ENCODE results near the gene SLC25A26.

The SLC25A26 gene

DNA sequence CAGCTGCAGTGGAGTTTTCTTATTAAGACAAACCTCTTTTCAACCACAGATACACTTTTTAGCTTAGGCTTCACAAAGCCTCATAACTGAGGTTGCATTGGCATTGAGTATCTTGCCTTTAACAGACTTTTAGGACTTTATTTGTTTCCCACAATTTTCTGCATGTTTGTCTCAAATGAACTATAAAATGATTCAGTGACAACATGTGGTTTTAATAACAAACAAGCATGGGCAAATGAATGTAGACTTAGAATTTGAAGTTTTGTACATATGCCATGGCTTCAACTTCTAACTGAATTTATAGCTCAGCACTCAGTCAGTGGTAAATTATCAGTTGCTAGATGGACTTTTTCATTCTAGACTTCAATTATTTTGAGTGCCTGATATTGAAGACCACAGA, 101.6 kb downstream of the SLC25A26 start:
- DNase-seq (ENCODE audit: low spot score), result no peak

DNA sequence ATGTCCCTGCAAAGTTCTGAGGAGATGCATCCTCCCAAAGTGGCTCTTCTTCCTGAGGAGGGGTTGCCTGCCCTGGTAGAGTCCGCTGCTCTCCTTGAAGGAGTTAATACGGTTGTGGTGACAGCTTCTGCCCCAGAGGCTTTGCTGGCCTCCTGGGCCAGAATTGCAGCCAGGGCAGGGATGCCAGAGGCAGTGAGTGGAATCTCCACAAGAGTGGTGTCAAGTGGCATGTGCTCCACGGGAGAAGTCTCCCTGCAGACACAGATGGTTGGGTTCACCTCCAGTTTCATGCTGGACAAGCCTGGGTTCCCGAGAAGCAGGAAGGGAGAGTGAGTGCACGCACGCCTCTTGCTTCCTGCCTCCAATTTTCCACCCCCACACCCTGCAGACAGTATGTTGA, 105.5 kb downstream of the SLC25A26 start:
- no peak for DNase-seq (ENCODE audit: low spot score)

- DNase-seq (ENCODE audit: low spot score), result no peak
Measured at GRCh38 chr3:66335671-66336070, 114.9 kb downstream of the SLC25A26 start.

DNA sequence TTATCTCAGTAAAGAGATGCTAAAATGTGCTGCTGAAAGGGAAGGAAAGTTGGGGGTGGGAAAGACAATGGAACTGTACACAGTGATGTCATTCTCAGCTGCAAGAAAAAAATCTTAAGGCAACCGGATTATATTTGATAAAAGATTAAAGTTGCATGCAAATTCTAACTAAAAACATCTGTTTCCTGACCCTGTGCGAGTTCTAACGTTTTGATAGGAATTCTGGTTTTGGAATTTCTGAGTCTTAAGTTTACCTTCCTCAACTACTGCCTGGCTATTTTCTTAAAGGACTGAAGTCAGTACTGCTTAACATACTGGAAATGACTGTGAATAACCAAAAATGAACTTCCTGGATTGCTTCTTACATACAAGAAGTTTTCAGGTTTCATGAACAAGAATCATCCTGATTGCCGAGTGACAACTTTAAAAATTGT, 115.5 kb downstream of the SLC25A26 start:
- DNase-seq (ENCODE audit: low spot score), result no peak

GRCh38 chr3:66338927-66339326, 118.1 kb downstream of the SLC25A26 start:
- no peak for DNase-seq (ENCODE audit: low spot score)

DNA sequence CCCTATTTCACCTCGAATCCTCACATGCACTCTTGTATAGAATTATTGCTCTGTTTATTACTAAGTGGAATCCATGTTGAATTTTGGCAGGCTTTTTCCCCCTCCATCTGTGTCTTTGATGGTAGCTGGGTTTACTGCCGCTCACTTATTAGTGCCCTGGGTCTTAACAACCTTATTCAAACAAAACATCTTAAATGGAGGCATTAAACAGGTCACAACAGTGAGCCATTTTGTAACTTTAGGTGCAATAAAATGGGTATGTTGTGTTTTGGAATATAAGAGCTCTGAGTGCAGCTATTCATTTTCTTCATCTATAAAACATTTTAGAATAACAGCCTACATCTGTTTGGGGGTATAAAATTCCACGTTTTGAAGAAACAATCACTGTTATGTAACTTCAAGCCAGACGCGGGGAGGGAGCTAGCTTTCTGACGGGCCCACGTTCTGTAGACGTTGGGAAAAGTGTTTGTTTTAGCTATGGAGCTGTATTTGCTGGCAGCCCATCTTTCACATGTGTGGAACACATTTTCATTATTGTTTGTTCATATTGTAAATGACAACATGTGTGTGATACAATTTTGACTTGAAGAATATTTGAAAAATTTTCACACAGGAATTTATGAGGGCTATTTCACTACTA, 122.0 kb downstream of the SLC25A26 start:
- DNase-seq (ENCODE audit: low spot score), result no peak

- no peak for DNase-seq (ENCODE audit: low spot score)
Measured at GRCh38 chr3:66344391-66344811, 123.6 kb downstream of the SLC25A26 start.

DNA sequence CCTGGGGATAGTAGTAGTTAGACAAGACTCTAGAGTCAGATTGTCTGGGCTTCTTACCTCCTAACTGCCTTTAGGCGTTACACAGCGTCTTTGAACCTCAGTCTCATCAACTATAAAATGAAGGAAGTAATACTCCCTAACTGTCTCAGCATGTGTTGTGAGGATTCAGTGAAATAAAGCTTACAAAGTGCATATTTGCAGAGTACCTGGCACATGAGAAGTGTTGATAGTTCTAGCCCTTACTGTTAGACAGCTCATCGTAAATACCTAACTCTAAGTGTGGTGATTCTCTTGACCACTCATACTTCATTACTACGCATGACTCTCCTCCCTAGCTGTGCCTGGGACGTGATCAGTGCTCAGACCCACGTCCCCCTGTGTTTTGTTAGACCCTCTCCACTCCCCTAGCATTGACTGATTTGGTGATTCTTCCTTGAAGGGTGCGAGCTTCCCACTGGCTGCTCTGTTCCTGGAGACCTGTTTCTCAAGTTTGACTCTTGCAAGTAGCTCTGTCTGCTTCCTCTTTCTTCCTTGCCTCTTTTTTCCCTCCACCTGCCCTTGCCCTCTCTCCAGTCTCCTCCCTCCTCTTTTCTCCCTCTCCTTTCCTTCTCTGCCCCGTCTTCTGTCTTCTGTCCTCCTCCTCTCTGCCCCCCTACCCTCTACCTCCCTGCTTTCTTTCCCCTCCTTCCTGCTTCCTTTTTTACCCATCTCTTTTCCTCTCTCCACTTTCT, 124.2 kb downstream of the SLC25A26 start:
- DNase-seq (ENCODE audit: low spot score), result no peak

- DNase-seq (ENCODE audit: low spot score), result no peak
Measured at GRCh38 chr3:66348704-66349103, 127.9 kb downstream of the SLC25A26 start.

DNA sequence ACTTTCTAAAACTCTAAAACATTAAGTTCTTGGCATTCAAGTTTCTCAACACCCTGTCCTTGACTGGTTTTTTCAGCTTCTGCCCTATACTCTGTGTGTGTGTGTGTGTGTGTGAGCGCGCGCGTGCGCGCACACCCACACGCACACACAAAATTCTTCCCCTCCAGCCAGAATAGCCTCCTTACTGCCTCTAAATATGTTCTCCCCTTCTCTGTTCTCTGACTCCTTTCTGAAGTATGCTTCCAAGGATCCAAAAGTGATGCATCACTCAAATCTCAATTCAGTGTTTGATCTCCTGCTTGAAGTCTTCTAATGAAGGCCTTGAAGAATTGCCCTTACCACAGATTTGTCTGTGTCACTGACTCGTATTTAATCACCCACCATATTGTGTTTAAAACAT, 129.8 kb downstream of the SLC25A26 start:
- DNase-seq (ENCODE audit: low spot score), result no peak

DNA sequence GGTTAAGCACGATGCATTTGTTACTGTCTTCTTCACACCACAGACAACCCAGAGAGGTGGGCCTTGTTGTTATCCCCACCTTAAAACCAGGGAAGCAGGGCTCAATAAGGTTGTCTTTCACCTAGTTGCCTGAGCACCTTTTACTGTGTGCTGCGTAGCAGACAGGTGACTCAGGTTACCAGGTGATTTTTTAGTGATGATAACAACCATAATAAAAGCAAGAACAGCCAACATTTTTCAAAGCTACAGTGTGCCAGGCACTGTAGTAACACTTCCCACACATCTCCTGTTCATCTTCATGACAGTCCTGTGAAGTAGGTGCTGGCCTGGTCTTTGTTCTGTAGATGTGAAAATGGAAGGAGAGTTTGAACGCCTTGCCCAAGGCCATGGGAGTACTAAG, 132.2 kb downstream of the SLC25A26 start:
- no peak for DNase-seq (ENCODE audit: low spot score)

- DNase-seq (ENCODE audit: low spot score), result no peak
Measured at GRCh38 chr3:66353530-66353929, 132.7 kb downstream of the SLC25A26 start.

- DNase-seq (ENCODE audit: low spot score), result no peak
Measured at GRCh38 chr3:66354001-66354400, 133.2 kb downstream of the SLC25A26 start.

GRCh38 chr3:66355394-66355793, 134.6 kb downstream of the SLC25A26 start:
- DNase-seq (ENCODE audit: low spot score), result no peak

- no peak for DNase-seq (ENCODE audit: low spot score)
Measured at GRCh38 chr3:66355997-66356396, 135.2 kb downstream of the SLC25A26 start.

DNA sequence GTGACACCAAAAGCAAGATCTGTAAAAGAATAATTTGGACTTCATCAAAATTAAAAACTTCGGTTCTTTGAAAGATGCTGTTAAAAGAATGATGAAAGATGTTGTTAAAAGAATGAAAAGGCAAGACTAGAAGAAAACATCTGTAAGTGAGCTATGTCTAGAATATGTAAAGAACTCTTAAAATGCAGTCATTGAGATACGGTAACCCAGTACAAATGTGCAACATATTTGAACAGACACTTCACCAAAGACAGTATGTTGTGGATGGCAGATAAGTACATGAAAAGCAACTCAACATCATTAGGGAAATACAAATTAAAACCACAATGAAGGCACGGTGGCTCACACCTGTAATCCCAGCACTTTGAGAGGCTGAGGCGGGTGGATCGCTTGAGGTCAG, 140.6 kb downstream of the SLC25A26 start:
- no peak for DNase-seq (ENCODE audit: low spot score)

DNA sequence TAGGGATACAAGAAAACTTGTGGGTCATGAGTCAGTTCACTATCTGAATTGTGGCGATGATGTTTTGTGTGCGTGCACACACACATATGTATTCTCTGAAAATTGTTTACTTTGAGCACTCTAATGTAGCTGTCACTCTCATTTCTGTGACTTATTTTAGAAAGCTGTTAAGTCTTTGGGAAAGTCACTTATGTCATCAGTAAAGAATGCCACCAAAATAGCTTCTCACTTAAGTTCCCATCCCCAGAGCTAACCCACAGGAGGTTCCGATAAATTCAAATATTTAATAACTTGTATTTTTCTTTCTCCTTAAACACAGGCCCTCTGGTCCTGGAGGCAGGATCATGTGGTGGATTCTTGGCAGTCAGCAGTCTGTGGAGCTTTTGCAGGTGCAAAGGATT, 141.7 kb downstream of the SLC25A26 start:
- DNase-seq (ENCODE audit: low spot score), result no peak

DNA sequence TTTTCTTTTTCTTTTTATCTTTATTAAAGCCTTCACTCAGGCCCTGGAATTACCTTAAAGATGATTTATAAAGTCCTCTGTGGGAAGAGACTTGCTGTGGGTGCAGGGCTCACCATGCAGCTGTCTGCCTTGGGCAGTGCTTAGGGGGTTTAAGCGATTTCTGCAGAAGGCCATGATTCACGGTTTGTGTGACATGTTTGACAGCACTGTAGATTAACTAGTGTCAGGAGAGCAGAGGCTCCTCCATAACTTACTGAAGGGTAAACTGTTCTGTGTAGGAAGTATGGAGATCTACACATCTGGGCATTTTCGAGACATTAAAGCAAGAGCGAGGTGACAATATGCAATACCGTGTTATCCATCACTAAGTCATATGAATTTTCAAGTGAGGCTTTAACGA, 142.3 kb downstream of the SLC25A26 start:
- no peak for DNase-seq (ENCODE audit: low spot score)

DNA sequence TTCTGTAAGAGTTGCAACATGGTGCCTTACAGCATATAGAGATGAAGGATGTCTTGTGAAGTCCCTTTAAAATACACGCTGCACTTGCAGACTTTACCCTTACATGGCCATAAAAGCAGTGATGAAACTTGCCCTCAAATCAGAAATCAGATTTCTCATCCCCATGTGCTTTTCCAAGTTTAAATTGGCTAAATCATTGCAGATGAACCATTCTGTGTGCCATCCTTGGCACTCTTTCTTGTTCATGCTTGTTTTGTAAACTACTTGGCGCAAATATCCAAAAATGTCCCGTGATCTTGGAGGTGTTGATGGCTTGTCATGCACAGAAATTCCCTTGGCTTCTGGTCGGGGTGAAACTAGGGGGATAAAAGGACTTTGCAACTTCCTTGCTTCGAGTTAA, 144.3 kb downstream of the SLC25A26 start:
- no peak for DNase-seq (ENCODE audit: low spot score)

DNA sequence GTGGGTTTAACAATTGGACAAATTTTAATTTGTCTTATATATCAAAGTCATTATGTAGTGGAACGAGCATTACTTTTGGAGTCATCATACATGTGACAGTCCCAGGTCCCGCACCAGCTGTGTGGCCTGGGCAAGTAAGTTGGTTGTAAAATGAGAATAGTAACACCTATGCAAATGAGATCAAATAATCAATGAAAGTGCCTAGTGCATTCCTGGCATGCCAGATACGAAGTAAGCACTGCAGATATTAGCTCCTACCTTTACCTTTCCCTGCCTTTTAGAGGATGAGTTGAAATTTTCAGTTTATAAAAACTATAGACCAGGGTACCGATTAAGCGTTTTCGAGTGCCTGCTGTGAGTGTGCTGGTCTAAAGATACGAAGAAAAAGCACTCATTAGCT, 145.9 kb downstream of the SLC25A26 start:
- no peak for DNase-seq (ENCODE audit: low spot score)

GRCh38 chr3:66367979-66368378, 147.2 kb downstream of the SLC25A26 start:
- DNase-seq (ENCODE audit: low spot score), result no peak

DNA sequence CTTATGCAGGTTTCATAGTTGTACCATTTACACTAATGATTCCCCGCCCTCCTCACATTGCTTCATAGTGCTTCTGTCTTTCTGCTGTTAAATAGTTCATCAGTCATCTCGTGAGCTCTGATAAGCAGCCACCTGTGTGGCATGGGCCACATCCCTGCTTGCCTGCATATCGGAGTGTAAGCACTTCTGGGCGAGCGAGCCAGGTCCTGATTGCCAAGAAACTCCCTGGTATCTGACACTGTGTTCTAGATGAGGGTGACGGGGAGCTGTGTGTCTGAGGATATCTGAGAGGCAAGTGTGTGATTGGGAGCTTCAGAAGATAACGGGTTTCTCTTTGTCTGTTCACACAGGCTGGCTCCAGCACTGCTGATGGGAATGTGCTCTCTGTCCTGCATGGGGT, 149.4 kb downstream of the SLC25A26 start:
- no peak for DNase-seq (ENCODE audit: low spot score)

DNA sequence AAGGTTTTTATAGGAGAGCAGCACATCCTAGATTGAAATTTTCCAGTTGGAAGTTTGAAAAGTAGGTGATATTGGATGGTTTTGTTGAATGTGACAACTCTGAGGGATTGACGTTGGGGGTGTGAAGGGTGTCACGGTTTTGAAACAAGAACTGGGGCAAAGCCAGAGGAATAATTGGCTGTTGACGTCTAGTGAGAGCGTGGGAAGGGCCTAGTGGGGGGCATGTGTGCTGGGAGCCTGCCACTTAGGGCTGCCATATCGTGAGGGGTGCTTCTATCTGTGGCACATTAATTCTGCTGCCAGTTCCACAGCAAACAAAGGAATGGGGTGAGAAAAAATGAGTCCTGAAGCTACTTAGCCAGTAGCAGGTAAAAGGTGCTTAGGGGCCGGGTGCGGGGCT, 150.6 kb downstream of the SLC25A26 start:
- DNase-seq (ENCODE audit: low spot score), result no peak
